ENCODE data around the gene NRG3. TPM values are rescaled to one million over a fixed set of nuclear protein-coding genes. Genes with fewer than 3 reads are reported as not detected.

Gene NRG3
- total RNA-seq, 1 donor from 2014 or later: 1.6 TPM

DNA sequence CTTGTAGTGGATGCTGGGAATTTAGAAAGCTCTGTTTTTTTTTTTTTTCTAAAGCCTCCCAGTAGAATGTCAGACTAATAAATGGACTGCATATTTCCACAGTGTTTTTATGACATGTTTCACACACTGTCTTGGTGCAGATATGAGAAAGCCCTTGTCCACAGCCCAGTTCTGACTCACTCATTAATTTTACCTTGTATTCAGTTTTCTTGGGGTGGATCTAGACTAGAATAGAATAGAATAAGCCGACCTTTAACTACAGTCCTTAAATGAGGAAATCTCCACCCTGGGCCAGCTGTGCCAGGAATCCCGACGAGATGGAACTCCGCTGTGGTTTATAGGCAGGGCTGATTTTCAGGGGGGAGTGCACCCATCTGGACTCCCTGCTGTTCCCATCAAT is 274.7 kb downstream of the NRG3 start:
- H3K9me3 ChIP-seq: peaks cover 0 to 5% of the 10 kb centered on the region in 2 donors
- intact Hi-C loops (cut with DNase I): no loop called here

DNA sequence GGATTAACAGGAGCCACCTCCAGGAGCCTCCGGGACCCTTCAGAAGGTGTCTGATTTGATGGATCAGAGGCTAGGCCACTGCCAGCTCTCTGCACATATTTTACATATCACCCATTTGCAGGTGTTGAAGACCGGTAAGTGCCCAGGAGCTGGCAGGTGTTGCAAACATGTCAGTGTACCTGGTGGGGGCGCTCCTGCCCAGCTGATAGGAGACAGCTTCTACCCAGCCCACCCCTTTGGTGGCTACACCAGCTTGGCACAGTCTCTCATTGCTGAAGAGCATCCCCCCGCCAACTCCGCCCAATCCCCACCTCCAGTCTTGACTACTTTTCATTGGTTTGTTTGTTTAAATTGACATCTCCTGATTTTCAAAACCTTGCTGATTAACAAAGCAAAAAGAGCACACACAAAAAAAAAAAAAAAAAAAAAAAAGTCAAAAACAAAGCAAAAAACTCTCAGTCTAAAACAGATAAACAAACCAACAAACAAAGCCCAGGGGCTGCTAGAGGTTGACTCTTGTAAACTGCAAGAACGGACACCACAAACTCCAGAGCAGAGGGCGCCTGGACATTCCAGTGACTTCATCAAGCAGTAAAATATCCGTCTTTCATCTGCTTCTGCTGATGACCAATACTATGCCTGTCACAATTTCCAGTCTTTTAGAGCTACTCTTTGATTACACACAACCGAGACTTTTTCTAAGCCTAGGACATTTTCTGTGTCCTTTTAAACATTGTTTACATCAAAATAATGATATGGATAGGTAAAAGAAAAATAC is 275.3 kb downstream of the NRG3 start:
- H3K27me3 ChIP-seq: no peaks in the 10 kb centered on the region
- no peaks in the 10 kb centered on the region for H3K4me1 ChIP-seq
- no peaks in the 10 kb centered on the region for H3K36me3 ChIP-seq
- intact Hi-C loops (cut with DNase I): no loop called here
- H3K27ac ChIP-seq: no peak overlapping the region
- no peak overlapping the region for H3K4me3 ChIP-seq
- H3K9me3 ChIP-seq: peaks cover 0 to 5% of the 10 kb centered on the region in 2 donors
- DNase-seq (ENCODE audit: low spot score in 2 of 2): no peak
- TF ChIP-seq, protein P1, sequence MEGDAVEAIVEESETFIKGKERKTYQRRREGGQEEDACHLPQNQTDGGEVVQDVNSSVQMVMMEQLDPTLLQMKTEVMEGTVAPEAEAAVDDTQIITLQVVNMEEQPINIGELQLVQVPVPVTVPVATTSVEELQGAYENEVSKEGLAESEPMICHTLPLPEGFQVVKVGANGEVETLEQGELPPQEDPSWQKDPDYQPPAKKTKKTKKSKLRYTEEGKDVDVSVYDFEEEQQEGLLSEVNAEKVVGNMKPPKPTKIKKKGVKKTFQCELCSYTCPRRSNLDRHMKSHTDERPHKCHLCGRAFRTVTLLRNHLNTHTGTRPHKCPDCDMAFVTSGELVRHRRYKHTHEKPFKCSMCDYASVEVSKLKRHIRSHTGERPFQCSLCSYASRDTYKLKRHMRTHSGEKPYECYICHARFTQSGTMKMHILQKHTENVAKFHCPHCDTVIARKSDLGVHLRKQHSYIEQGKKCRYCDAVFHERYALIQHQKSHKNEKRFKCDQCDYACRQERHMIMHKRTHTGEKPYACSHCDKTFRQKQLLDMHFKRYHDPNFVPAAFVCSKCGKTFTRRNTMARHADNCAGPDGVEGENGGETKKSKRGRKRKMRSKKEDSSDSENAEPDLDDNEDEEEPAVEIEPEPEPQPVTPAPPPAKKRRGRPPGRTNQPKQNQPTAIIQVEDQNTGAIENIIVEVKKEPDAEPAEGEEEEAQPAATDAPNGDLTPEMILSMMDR (IDR thresholded peaks at IDR 0.05): no peak

More for the DNA sequence above, 274.7 kb downstream of the NRG3 start:
- no peak overlapping the region for H3K4me3 ChIP-seq
- TF ChIP-seq, protein P1 (IDR thresholded peaks at IDR 0.05): no peak
- no peaks in the 10 kb centered on the region for H3K4me1 ChIP-seq
- no peaks in the 10 kb centered on the region for H3K36me3 ChIP-seq
- H3K27me3 ChIP-seq: no peaks in the 10 kb centered on the region
- no peak for DNase-seq (ENCODE audit: low spot score in 2 of 2)
- no peak overlapping the region for H3K27ac ChIP-seq

DNA sequence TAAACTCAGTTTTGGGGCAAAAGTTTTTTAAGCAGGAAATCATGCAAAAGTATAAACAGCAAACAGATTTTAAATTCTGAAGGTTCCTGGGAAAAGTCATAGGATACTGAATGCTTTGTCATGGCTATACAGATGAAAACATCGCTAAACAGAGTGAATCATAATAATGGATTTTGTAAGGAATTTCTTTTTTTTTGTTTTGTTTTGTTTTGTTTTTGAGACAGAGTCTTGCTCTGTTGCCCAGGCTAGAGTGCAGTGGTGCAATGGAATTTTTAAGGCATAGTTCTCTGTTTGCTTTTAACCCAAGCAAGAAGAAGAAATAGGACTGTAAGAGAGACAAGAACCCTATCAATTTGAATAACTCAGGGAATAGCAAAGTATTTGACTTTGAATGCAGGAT is 285.3 kb downstream of the NRG3 start:
- no peak overlapping the region for H3K27ac ChIP-seq
- no peaks in the 10 kb centered on the region for H3K4me1 ChIP-seq
- H3K27me3 ChIP-seq: no peaks in the 10 kb centered on the region
- no peak for DNase-seq (ENCODE audit: low spot score in 2 of 2)
- TF ChIP-seq, protein P1 (IDR thresholded peaks at IDR 0.05): no peak
- H3K36me3 ChIP-seq: no peaks in the 10 kb centered on the region
- intact Hi-C loops (cut with DNase I): no loop called here
- no peak overlapping the region for H3K4me3 ChIP-seq
- H3K9me3 ChIP-seq: no peaks in the 10 kb centered on the region

DNA sequence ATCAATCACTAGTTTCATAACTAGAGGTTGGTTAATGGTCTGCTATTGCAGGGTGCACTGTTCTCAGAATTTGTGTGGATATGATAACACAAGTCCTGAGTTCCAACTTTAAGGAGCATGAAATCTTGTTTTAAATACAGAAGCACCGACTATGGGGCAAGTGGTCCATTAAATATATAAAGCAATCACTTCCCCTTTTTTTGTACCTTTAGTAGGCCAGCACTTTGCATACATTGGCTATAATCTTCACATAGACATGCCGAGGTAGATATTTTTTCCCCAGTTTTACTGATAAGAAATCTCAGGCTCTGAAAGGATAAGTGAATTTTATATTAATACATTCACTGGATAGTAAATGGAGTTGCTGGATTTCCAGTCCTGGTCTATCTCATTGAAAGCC is 286.3 kb downstream of the NRG3 start:
- TF ChIP-seq, protein P1 (IDR thresholded peaks at IDR 0.05): no peak
- no peak for DNase-seq (ENCODE audit: low spot score in 2 of 2)
- Histone ChIP-seq H3K27ac (no peak overlapping the region), H3K4me1 (no peaks in the 10 kb centered on the region), H3K4me3 (no peak overlapping the region), H3K36me3 (no peaks in the 10 kb centered on the region), H3K9me3 (no peaks in the 10 kb centered on the region), H3K27me3 (no peaks in the 10 kb centered on the region)
- intact Hi-C loops (cut with DNase I): no loop called here

DNA sequence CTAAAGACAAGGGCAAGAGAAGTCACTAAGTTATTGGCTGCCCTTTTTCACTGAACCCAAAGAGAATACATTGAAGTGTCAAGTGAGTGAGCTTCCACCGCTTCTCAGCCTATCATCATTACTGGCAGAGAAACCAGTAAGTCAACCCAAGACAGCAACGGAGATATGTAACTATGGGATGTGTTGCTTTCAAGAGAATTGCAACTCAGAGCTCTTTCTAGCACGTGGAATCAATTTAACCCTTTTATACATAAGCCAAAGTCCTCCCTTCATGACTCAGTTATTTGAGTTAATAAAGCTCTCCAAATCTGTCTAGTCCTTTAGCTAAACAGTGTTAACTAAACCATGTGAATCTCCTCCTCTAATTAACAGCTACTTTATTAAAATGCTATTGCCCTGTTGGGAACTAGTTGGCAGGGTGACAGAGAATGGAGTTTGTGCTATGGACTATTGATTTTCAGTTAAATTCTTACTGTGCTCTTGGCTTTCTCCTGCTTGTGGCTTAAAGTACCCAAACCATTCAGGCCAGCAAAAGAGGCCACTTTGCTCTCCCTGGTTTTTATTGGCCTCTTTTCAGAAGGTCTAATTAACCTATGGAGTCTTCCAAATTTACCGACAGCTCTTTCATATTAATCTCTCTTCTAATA is 287.7 kb downstream of the NRG3 start:
- Histone ChIP-seq H3K27me3 (no peaks in the 10 kb centered on the region), H3K36me3 (no peaks in the 10 kb centered on the region), H3K4me3 (no peak overlapping the region), H3K4me1 (no peaks in the 10 kb centered on the region), H3K27ac (no peak overlapping the region), H3K9me3 (no peaks in the 10 kb centered on the region)
- TF ChIP-seq, protein P1 (IDR thresholded peaks at IDR 0.05): no peak
- DNase-seq (ENCODE audit: low spot score in 2 of 2): no peak
- intact Hi-C loops (cut with DNase I): no loop called here
